HG02610 (cell line): ENCODE data around the gene TMTC1.
"Not testable (repeated sequence)": the region's sequence is repeated elsewhere in the genome, so short reads cannot be mapped to it uniquely, and the experiment has no call there.

ENCODE experiments used
- ATAC-seq: cut with Tn5 transposase; IDR thresholded peaks from one replicate; pipeline ENCODE4 v1.9.1; 2021; ENCODE audit warnings: mild to moderate bottlenecking, moderate library complexity; ENCODE audit not compliant: unreplicated experiment

Gene TMTC1

DNA sequence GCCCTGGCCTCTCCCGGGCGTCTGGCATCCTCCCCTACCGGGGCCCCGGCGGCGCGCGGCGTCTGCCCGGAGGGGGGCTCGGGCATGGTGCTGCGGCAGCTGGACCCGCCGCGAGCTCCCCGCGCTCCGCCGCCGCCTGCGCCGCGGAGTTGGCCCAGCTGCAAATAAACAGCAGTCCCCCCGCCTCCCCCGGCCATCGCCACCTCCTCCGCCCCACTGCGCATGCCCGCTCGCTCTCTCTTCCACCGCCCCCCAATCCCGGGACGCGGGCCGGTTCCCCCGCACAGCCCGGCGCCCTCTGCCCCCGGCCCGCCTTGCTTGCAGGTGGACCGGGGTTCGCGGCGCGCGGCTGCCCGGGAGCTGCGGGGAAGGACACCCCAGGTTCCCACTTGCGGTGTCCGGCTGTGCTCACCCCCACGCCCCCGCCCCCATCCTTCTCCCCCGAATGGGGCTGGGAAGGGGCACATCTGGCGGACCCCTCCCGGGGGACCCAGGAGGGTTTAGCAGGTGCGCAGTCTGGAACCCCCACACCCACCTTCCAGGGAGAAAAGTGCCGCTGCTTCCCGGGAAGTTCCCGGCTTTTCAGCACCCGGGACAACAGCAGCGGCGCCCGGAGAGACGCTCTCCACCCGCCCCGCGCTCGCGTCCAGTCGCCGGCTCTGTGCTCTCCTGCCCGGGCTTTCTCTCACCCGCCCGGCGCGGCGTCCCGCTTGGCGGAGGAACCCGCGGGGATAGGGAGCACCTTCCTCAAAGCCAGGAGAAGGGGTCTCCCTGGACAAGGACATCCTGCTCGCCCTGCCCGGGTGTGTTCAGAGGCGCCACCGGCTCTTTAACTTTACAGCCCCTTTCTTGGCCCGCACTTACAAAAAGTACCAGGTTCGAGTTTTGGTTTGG lies at the start of gene TMTC1:
Gene TMTC1, minus strand, starts transcription at position 170 of the 894 bp plus-strand sequence. CDS start 191 bp downstream, outside the sequence.
- no peak for ATAC-seq

DNA sequence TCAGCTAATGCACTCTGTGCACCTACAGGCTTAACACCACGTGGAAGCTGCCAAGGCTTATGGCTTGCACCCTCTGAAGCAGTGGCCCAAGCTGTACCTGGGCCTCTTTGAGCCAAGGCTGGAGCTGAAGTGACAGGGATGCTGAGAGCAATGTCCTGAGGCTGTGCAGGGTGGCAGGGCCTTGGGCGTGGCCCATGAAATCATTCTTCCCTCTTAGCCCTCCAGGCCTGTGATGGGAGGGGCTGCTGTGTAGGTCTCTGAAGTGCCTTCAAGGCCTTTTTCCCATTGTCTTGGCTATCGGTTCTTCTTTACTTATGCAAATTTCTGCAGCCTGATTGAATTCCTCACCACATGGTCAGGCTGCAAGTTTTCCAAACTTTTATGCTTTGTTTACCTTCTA lies 47.4 kb upstream of the TMTC1 start:
- ATAC-seq = no peak

DNA sequence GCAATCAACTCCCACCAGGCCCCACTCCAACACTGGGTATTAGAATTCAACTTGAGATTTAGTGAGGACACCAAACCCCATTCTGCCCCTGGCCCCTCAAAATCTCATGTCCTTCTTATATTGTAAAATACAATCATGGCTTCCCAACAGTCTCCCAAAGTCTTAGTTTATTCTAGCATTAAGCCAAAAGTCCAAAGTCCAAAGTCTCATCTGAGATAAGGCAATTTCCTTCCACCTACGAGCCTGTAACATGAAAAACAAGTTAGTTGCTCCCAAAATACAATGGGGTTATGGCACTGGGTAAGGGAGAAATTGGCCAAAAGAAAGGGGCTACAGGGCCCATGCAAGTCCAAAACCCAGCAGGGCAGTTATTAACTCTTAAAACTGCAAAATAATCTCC lies 46.6 kb upstream of the TMTC1 start:
- ATAC-seq = no peak

DNA sequence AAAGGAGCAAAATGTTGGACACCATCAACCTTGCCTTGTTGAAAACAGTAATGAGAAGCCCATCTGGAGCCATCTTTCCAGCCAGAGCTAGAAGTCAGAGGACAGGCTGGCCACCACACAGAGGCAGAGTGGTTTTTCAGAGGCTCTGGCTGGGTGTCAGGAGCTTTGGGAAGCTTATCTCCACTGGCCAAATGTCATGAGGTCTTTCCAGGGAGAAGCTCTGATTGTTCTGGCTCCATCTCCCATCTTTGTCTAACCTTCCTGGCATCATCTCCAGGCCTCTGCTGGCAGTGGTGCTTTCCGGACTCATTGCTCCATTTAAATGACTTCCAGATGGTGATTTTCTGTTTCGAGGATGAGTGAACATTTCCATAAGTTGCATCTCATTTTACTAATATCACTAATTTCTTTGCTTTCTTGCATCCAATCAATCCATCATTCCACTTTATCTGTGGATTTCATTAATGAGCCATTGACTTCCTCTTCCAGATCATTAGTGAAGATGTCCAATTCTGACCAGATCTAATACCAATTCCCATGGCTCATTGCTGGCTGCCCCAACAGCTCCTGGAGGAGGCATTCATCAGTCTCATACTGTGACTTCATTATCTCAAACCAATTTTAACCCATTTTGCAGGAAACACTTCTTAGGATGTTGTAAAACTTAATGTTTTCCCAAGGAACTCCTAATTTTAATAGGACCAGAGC lies 35.3 kb upstream of the TMTC1 start:
- ATAC-seq = no peak

DNA sequence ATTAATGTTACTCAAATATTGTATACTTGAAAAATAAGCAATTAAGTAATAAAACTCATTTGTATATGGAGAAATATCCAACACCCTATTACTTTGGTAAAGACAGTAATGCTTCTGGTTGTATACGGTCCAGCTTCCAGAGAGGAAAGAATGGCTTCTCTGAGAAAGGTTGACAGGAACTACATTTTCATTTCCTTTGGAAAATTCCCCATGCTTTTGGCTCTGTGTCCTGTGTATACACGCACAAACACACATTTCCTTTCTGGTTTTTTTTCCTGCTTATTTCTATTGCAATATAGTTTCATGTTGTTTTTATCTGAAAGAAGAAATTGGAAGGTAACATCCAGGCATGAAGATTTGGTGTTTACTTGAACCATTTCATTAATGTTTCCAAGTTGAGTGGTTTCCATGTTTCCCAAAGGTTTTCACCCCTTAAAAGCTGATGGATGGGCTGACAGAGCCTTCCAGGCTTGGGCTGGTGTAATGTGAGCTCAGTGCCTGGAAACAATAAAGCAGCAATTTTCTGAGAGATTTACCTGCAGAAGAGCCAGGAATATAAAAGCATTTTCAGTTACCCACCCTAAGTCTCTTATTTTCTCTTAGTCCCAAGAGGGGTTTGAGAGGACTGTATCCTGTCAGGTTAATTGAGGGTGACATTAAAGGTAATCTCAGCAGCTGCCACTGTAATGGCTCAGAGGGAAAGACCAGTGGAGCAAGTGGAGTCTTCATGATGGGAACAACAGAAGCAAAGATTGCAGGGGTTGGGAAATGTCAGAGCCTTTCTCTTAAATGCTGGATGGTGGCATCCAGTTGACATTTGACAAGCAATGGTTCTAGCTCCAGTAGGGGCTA lies 33.4 kb upstream of the TMTC1 start:
- no peak for ATAC-seq

DNA sequence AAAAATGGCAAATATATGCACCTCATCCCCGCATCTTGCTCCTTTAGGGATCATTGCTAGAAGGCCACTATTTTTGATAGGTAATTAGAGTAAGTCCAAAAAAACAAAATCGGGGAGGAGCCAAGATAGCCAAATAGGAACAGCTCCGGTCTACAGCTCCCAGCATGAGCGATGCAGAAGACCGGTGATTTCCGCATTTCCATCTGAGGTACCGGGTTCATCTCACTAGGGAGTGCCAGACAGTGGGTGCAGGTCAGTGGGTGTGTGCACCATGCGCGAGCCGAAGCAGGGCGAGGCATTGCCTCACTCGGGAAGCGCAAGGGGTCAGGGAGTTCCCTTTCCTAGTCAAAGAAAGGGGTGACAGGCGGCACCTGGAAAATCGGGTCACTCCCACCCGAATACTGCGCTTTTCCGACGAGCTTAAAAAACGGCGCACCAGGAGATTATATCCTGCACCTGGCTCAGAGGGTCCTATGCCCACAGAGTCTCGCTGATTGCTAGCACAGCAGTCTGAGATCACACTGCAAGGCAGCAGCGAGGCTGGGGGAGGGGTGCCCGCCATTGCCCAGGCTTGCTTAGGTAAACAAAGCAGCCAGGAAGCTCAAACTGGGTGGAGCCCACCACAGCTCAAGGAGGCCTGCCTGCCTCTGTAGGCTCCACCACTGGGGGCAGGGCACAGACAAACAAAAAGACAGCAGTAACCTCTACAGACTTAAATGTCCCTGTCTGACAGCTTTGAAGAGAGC lies 26.0 kb upstream of the TMTC1 start:
- ATAC-seq = not testable (repeated sequence)

DNA sequence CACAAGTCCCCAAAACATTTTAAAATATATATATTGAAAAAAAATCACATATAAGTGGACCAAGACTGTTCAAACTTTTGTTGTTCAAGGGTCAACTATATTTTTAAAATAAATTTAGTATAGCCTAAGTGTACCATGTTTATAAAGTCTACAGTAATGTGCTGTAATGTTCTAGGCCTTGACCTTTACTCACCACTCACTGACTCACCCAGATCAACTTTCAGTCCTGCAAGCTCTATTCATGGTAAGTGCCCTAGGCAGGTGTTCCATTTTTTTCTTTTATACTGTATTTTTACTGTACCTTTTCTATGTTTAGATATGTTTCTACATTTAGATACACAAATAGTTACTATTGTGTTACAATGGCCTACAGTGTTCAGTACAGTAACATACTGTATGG lies 23.4 kb upstream of the TMTC1 start:
- no peak for ATAC-seq

DNA sequence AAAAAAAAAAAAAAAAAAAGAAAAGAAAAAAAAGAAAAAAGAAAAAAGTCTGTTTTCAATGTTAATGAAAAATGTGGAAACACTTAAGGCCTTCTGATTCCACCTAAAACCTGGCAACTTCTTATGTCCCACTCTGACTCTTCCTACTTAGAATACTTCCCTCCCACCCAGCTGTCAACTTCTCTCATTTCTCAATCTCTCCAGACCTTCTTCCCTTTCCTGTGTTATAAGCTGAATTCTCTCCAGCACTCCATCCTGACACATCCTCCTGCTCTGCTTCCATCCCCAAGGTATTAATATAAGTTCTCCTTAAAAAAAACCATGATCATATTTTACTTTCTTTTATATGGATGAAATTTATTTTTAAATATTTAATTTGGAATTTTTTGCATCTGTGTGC lies 20.3 kb upstream of the TMTC1 start:
- ATAC-seq = no peak

DNA sequence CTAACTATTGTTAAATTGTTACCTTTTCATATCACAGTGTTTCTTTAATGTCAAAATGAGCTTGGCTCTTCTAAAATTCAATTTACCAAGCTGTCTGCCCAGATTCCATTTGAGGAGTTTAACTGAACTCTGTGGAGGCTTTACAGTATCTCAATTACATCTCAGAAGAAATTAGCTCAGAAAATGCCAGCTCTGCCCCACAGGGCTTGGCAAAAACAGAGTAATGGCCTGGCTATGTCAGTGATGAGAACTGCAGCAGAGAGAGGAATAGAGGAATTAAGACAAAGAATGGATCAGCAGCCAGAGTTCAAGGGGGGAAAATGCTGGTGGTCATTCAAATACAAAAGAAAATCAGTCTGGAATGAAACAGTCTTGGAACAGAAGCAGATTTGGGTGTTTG lies 15.8 kb upstream of the TMTC1 start:
- no peak for ATAC-seq

DNA sequence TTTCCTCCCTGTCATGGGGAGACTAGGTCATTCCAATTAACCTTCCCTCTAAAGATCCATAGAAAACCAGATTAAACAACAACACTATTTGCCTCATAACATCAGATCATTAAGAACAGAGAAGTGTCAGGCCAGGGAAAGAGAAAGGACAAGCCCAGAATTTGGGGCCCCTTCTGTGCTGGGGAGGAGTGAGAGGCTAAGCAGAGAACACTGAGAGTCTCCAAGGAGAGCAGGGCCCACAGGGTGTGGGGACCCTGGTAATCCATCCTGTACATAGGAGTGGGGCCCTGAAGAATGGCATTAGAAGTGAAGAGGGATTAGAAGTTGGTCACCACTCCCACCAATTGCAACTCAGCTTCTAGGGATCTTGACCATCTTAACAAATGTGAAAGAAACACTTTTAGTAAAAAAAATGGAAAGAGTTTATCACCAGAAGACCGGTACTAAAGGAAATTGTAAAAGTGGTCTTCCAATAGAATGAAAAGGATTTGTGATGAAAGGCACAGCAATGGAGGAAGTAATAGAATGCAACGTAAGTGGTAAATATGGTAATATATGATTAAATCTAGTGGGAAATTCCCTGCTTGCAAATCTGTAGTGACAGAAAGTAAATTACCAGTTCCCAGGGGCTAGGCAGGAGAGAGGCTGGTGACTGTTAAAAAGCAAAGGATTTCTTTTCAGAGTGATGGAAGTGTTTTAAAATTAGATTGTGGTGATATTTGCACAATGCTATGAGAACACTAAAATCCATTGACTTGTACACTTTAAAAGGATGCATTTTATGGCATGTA lies 14.0 kb upstream of the TMTC1 start:
- ATAC-seq = no peak

DNA sequence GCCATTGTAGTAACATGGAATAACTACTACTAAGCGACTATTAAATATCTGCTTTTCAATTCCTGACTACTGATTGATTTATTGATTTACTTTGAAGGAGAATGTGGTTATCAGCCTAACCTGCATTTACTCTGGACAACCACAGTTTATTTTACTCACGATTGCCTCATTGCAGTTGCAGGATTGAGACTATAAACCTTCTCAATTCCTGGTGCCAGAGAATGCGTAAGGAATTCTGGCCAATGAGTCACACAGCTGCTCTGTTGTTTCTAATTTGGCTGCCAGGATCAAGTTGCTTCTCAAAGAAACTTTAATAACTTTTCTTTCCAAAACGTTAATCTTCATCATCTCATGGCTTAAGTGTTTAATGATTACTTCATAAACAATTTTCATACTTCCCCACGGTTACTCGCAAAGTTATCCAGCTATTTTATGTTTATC lies 13.1 kb upstream of the TMTC1 start:
- no peak for ATAC-seq

DNA sequence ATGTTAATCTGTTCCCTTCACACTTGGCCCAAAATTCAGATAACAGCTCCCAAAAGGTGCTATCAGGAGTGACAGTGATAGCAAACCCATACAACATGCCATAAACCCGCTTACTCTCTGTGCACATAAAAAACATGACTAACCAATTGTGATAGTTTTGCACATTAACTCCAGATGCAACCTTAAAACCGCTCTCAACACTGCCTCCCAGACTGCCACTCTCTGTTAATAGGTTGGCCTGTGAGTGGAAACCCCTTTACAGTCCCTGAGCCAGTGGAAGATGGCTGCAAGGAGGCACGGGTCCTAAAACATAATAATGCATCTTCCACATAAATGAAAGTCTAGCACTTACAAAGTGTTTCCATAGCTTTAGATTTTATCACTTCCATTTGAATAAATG lies 12.0 kb upstream of the TMTC1 start:
- no peak for ATAC-seq

DNA sequence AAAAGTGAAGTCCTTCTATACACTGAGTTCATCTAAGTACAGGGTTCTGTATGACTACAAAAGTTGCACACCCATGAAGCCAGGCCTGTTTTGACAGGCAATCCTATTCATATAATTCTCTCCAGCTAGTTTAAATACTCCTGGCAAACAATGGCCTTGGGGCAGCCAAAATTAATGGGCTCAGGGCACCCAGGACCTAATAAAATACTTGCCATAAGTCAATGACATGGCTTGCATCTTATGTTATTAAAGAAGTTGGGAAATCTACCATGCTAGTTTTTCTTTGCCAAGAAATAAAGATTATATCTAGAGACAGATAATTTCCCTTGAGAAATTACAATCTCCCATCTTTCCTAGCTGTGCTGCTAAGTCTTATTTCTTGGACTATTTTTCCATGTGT lies 11.1 kb upstream of the TMTC1 start:
- no peak for ATAC-seq

DNA sequence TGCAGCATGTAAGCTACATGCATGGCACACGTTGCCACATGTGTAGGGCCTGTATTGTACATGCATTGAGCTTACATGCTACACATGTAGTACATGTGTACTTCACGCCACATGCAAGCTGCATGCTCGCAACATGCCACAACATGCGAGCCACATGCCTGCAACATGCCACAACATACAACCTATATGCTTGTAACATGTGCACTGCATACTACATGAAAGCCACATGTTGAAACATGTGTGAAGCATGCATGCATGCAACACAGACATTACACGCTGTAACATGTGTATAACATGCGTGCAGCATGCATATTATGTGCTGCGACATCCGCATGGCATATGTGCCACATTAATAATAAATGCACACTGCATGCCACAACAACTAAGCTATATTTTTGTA lies 9.1 kb upstream of the TMTC1 start:
- ATAC-seq = no peak

DNA sequence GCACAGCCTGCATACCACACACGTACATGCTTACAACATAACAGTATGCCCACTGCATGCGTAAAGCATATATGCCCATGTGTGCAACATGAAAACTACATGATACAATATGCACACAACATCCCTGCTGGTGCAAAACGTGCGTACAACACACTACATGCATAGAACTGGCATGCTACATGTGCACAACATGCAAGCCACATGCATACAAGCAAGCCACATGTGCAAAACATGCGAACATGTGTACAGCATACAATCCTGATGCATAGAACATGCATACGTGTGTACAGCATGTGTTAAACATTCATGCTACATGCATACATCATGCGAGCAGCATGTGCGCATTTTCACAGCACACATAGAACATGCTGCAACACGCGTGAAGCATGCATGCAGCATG lies 8.4 kb upstream of the TMTC1 start:
- no peak for ATAC-seq

DNA sequence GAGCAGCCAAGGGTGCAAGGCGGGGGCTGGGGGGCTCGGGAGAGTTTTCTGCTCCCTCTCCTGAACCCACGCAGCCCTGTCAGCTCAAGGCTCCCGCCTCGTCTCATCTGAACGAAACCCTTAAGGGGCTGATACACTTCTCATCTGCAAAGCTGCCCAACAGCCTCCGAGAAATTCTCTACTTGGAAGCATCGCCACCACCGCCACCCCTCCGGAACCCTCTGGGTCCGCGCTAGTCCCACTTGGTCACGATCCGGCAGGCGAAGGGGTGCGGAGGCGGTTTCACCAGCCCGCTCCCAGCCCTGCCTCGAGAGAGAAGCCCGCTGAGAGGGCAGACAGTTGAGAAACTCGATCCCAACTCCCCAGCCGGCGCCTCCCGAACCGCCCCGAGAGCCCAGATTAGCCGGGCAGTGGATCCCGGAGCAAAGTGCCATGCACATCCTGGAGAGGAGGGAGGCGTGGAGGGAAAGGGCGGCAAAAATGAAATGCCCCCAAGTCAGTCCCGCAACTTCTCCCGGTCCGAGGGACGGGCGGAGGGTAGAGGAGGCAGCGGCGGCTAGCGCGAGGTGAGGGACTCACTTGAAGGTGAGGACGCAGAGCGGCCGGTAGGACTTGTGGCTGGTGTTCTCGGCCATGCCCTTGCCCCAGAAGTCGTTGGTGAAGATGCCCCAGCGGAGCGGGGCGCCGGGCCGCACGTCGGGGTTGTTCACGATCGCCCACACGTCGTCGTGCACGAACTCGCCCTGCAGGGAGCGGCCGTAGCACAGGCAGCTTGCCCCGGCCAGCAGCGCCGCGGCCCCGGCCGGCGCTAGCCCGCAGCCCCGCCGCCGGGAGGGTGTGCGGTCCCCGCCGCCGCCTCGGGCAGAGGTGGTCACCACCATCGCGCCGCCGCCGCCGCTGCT lies 620 bp downstream of the TMTC1 start:
- ATAC-seq = peak; percentile 15

DNA sequence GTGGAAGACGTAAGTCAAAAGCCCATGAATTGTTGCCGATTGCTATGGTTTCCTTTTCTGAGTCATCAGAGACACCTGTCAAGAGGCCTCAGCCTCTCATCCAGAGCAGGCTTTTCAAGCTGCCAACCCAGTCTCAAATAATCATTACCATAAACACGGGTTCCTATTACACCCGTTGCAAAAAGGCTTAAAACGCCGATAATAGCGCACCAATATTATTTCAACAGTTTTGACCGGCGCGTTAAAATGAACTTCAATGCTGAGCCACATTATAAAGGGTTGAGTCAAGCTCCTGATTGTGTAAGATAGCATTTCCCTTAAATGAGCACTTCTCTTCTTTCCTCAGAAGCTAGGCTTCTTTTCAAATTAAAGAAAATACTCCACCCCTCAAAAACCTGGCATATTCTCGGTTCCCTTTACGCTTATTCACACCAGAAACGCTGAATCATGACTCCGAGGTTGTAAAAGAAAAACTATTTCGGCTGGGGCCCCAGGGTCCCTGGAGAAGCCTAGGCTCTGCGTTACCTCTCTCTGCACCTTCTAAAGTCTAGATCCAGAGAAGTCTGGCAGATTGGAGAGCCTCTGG lies 1.4 kb downstream of the TMTC1 start:
- peak; percentile 72 for ATAC-seq

DNA sequence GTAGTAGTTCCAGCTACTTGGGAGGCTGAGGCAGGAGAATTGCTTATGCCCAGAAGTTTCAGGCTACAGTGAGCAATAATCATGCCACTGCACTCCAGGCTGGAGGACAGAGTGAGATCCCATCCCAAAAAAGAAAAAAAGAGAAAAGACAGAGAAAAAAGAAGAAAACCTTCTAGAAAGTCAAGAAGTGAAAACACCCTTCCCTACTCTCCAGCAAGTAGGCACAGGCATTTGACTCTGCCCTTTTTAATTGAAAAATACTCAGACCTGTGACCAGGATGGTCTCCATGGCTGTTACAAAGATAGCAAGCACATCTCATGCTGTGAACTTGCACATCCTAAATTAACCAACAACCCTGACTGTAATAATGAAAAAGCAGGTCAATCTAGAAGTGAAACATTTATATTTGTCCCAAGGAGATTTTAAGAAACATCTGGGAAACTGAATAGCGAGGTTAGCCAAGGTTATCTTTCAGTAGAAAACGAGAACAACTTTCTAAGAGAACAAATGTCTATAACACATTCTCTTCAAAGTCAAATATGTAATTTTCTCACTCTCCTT lies 2.0 kb downstream of the TMTC1 start:
- ATAC-seq = peak; percentile 29
